ENCODE results near the gene FBXL19. TPM values are rescaled to one million over a fixed set of nuclear protein-coding genes. Genes with fewer than 3 reads are reported as not detected.

Gene FBXL19
- total RNA-seq, 1 experiment from 2014 or later = 70.8 TPM

GRCh38 chr16:30921748-30922419 is 1.5 kb upstream of the FBXL19 start:
- intact Hi-C loops (cut with micrococcal nuclease; ENCODE audit: unreplicated experiment) = loop anchor here (1.0 to 2.0 kb wide), 7 partner anchors 19 to 224 kb away; partner anchors contain the start of genes CTF1 and PHKG2
- POLR2A ChIA-PET (ENCODE audit: unreplicated experiment) = no interaction called here
- H3K36me3 ChIP-seq (ENCODE audit: low read depth) = 0 out of 2 replicates have a peak, but pooled peaks cover 4% of the 10 kb centered on the region
- TF ChIP-seq EZH2 (IDR thresholded peaks at IDR 0.05; ENCODE audit: low read depth) = no peak
- TF ChIP-seq, protein P1, sequence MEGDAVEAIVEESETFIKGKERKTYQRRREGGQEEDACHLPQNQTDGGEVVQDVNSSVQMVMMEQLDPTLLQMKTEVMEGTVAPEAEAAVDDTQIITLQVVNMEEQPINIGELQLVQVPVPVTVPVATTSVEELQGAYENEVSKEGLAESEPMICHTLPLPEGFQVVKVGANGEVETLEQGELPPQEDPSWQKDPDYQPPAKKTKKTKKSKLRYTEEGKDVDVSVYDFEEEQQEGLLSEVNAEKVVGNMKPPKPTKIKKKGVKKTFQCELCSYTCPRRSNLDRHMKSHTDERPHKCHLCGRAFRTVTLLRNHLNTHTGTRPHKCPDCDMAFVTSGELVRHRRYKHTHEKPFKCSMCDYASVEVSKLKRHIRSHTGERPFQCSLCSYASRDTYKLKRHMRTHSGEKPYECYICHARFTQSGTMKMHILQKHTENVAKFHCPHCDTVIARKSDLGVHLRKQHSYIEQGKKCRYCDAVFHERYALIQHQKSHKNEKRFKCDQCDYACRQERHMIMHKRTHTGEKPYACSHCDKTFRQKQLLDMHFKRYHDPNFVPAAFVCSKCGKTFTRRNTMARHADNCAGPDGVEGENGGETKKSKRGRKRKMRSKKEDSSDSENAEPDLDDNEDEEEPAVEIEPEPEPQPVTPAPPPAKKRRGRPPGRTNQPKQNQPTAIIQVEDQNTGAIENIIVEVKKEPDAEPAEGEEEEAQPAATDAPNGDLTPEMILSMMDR (conservative IDR thresholded peaks at IDR 0.05) = peak; percentile 87
- H3K27me3 ChIP-seq (ENCODE audit: insufficient read depth, low read depth) = no peaks in the 10 kb centered on the region
- BruUV-seq (replicated peaks) = no TSS peak
- H3K79me2 ChIP-seq (ENCODE audit: low read depth) = peaks cover 16% of the 10 kb centered on the region
- no peaks in the 10 kb centered on the region; the same call in 1 of the 2 replicates for H3K4me1 ChIP-seq (replicated peaks; ENCODE audit: insufficient read depth)
- H3K27ac ChIP-seq = peak overlapping the region; percentile 57
- H3F3A ChIP-seq (ENCODE audit: insufficient read depth, low read depth) = peaks cover 7% of the 10 kb centered on the region; the same call in 1 of the 2 replicates
- DNase-seq = peak; percentile 67 to 92
- peaks cover 5% of the 10 kb centered on the region; the same call in 1 of the 2 replicates for H3K9me3 ChIP-seq (ENCODE audit: insufficient read depth, low read depth)
- no peaks in the 10 kb centered on the region for H3K9me2 ChIP-seq (ENCODE audit: insufficient read depth)
- H3K4me3 ChIP-seq = peak overlapping the region; percentile 63
- H4K20me1 ChIP-seq (ENCODE audit: insufficient read depth) = peaks cover 7% of the 10 kb centered on the region
- CTCF ChIA-PET = interaction anchor here (0.7 kb wide), 1 partner anchor 76 kb away, joined by 9 read pairs; no protein-coding TSS in a partner anchor
- H3K4me2 ChIP-seq = peak overlapping the region; percentile 75
- peak overlapping the region; percentile 80 for H2AFZ ChIP-seq

DNA sequence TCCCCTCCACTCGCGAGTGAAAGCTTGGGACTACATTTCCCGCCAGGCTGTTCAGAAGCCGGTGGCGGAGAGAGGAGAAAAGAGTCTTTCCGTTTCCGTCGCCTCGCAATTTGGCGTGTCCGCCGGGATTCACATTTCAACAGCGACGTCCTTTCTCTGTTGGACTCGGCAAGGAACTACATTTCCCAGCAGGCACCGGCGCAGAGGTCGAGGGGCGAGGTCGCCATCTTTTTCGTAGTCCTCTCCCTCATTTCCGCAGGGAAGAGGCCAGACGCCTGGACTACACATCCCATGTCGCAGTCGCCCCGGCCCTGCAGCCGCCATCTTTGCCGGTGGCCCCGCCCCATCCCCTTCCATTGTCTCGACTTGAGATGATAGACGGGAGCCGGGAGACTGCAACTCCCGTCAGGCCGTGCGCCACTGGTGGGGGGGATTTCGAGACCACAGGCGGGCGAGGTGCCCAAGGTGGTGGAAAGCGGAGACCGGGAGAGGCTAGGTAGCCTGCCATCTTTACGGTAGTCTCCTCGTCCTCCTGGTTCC is 882 bp upstream of the FBXL19 start:
- peak overlapping the region; percentile 90 for H3K27ac ChIP-seq

More for the DNA sequence above, 882 bp upstream of the FBXL19 start:
- Histone ChIP-seq H3K9me2 (ENCODE audit: insufficient read depth) (no peaks in the 10 kb centered on the region), H3K79me2 (ENCODE audit: low read depth) (peaks cover 16% of the 10 kb centered on the region), H3K4me3 (peak overlapping the region; percentile 83), H3K27me3 (ENCODE audit: insufficient read depth, low read depth) (no peaks in the 10 kb centered on the region), H3F3A (ENCODE audit: insufficient read depth, low read depth) (peaks cover 7% of the 10 kb centered on the region; the same call in 1 of the 2 replicates), H2AFZ (peak overlapping the region; percentile 80), H3K4me2 (peak overlapping the region; percentile 75), H3K9me3 (ENCODE audit: insufficient read depth, low read depth) (peaks cover 5% of the 10 kb centered on the region; the same call in 1 of the 2 replicates), H3K36me3 (ENCODE audit: low read depth) (peaks cover 10% of the 10 kb centered on the region; the same call in 1 of the 2 replicates), H3K4me1 (replicated peaks; ENCODE audit: insufficient read depth) (no peaks in the 10 kb centered on the region; the same call in 1 of the 2 replicates), H4K20me1 (ENCODE audit: insufficient read depth) (peaks cover 11% of the 10 kb centered on the region)
- DNase-seq = peak; percentile 99 to 100
- POLR2A ChIA-PET (ENCODE audit: unreplicated experiment) = no interaction called here
- CTCF ChIA-PET = no interaction called here
- TF ChIP-seq, protein P1 (conservative IDR thresholded peaks at IDR 0.05) = no peak
- TF ChIP-seq EZH2 (IDR thresholded peaks at IDR 0.05; ENCODE audit: low read depth) = no peak
- intact Hi-C loops (cut with micrococcal nuclease; ENCODE audit: unreplicated experiment) = loop anchor here (1.0 to 2.0 kb wide), 5 partner anchors 26 to 224 kb away; partner anchors contain the start of genes CTF1 and PHKG2
- TSS peak; percentile 66 for BruUV-seq (replicated peaks)
